LNCaP clone FGC (cell line): Measurements from ENCODE around the gene ST6GALNAC3.

Source experiments
- DNase-seq: peaks from one replicate; pipeline ENCODE4 v3.0.0-alpha.2; 2011; ENCODE audit warnings: low read depth
- H3K4me3 ChIP-seq: 2 replicates; pipeline ENCODE4 v1.5.1; 2011; ENCODE audit warnings: mild to moderate bottlenecking, low read depth, low read length, control low read depth
- TF ChIP-seq, protein P1 (sequence below): IDR thresholded peaks from 2 replicates; pipeline ENCODE4 v1.5.1; 2012; ENCODE audit warnings: mild to moderate bottlenecking; ENCODE audit not compliant: control insufficient read depth, insufficient read depth; ENCODE audit errors: extremely low read depth

The ST6GALNAC3 gene

DNA sequence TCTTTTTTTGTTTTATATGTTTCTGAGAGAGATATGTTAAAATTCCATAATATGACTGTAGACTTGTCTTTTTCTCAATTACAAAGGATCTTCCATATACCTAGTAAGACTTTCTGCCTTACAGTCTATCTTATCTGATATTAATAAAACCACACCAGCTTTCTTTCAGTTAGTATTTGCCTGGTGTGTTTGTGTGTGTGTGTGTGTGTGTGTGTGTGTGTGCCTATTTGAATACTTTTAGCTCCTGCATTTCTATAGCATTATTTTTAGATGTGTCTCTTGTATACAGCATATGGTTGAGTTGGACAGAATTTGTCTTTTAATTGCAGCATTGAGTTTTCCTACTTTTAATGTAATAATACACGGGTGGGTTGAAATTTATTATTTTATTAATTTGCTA lies 27.5 kb downstream of the ST6GALNAC3 start:
- H3K4me3 ChIP-seq = no peak overlapping the region
- TF ChIP-seq, protein P1, sequence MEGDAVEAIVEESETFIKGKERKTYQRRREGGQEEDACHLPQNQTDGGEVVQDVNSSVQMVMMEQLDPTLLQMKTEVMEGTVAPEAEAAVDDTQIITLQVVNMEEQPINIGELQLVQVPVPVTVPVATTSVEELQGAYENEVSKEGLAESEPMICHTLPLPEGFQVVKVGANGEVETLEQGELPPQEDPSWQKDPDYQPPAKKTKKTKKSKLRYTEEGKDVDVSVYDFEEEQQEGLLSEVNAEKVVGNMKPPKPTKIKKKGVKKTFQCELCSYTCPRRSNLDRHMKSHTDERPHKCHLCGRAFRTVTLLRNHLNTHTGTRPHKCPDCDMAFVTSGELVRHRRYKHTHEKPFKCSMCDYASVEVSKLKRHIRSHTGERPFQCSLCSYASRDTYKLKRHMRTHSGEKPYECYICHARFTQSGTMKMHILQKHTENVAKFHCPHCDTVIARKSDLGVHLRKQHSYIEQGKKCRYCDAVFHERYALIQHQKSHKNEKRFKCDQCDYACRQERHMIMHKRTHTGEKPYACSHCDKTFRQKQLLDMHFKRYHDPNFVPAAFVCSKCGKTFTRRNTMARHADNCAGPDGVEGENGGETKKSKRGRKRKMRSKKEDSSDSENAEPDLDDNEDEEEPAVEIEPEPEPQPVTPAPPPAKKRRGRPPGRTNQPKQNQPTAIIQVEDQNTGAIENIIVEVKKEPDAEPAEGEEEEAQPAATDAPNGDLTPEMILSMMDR = no peak
- DNase-seq = no peak

- H3K4me3 ChIP-seq = no peak overlapping the region
- no peak for DNase-seq
- TF ChIP-seq, protein P1 = no peak
Observed at GRCh38 chr1:76103034-76103433, 28.5 kb downstream of the ST6GALNAC3 start.

- no peak overlapping the region for H3K4me3 ChIP-seq
- DNase-seq = no peak
- TF ChIP-seq, protein P1 = no peak
Observed at GRCh38 chr1:76105372-76105771, 30.8 kb downstream of the ST6GALNAC3 start.

GRCh38 chr1:76106251-76106650 lies 31.7 kb downstream of the ST6GALNAC3 start:
- no peak for DNase-seq
- H3K4me3 ChIP-seq = no peak overlapping the region
- TF ChIP-seq, protein P1 = no peak

GRCh38 chr1:76106719-76107235 lies 32.2 kb downstream of the ST6GALNAC3 start:
- DNase-seq = no peak
- TF ChIP-seq, protein P1 = no peak

DNA sequence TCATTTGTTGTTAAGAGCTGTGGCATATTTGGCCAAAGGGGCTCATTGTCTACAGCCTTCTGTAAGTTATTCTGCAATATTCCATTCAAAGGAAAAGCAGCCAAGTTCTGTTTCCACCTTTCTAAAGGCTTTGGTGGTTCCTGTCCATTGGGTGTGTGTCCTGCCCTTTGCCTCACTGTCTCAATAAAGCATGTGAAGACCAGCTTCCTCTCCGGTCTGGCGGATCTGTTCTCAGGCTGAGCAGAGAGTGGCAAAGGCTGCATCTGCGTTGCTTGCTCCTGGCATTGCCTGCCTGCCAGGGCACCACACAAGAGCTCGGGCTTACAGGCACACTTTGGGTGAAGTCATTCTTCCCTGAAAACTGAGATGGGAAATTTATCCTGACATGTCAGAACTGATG lies 34.9 kb downstream of the ST6GALNAC3 start:
- TF ChIP-seq, protein P1 = no peak
- H3K4me3 ChIP-seq = no peak overlapping the region
- no peak for DNase-seq

More at GRCh38 chr1:76106719-76107235, 32.2 kb downstream of the ST6GALNAC3 start:
- no peak overlapping the region for H3K4me3 ChIP-seq

DNA sequence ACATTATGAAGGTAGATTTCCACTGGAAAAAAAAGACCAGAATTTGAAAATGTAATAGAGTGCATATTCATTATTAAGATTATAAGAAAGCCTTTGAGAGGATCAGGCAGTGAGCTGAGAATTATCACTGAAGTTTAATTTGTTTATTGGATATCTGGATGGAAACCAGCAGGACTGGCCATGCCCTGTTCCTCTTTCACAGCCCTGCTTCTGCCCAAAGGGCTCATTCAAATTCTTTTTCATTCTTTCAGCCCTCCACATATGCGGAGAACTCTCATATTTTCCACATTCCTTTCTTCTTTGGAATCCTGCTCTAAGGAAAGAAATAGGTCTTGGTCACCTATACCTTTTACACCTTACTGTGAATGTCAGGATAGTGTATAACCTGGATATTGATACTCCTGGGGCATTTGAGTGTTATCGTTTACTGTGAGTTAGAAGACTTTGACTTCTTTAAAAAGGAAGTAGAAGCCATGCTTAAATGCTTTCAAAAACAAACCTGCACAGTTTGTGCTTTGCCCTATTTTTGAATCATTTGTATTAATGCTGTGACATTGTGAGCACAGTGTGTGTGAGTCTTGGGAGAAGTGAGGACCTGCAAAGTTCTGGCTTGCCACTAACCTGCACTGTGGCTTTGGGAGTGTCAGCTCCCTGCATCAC lies 35.5 kb downstream of the ST6GALNAC3 start:
- no peak overlapping the region for H3K4me3 ChIP-seq
- DNase-seq = no peak
- TF ChIP-seq, protein P1 = no peak
